ENCODE results near the gene TOMM22.
A peak's percentile ranks its signal among the peaks of the same experiment; 100 is the strongest.

- TF ChIP-seq FOXP2 (optimal IDR thresholded peaks at IDR 0.05; ENCODE audit: control extremely low read depth, extremely low read length, insufficient read depth) (peak; percentile 82), EZH2 (IDR thresholded peaks at IDR 0.05) (no peak)
These were observed at the start of gene TOMM22 for GRCh38 chr22:38681582-38682335.

Measured in SK-N-MC (cell line).